Stimulated activated CD4-positive, alpha-beta T cell treated with anti-CD3 and anti-CD28 coated beads, Interleukin-4, amount 100 ng/mL, for 4 hours (primary cell): ENCODE measurements around the gene ITPRID1.

Source experiments
- DNase-seq, 2 experiments: peaks; one replicate each; pipeline ENCODE4 v3.0.0-alpha.2; 2020

The ITPRID1 gene

GRCh38 chr7:31705377-31705776, 191.5 kb downstream of the ITPRID1 start:
- no peak for DNase-seq

GRCh38 chr7:31707089-31707488, 193.2 kb downstream of the ITPRID1 start:
- DNase-seq: no peak
